DMS 273 treated with DMSO at 0.1 percent for 48 hours (cell line): ENCODE results near the gene COL6A5.

Experiments
- DNase-seq: peaks from one replicate; lab custom pipeline; 2025; lab: John Stamatoyannopoulos, UW

The COL6A5 gene

DNA sequence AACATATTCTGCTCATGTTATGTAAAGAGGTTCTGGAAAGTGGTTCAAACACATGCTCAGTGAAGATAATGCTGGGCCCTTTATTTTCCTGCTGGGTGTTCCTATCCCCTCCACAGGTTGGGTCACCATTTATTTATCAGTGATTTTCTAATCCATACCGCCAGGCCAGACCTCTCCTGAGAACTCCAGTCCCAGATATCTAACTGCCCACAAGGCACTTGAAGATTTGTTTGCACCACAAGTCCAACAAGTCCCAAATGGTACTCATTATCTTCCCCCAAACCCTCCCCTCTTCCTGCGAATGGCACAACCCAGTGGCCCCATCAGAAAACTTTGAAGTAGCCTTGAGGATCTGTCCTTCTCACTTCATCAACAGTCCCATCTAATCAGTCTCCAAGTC is 176.9 kb downstream of the COL6A5 start:
- no peak for DNase-seq

DNA sequence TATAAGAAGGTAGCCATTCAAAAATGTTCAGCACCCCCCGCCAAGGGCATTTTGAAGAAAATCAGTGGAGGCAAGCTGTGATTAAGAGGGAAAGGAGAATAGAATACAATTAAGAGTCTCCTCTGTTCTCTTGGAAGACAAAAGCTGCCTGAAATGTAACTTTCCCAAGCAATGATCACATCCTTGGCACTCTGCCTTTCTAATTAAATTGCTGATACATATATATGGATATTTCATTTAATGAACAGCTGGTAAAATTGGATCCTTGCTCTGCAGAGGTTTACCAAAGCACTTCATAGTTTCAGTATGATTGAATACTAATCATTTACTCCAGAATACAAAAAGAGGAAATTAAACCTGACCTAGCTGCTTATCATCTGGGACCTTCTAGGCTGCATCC is 182.0 kb downstream of the COL6A5 start:
- no peak for DNase-seq

DNA sequence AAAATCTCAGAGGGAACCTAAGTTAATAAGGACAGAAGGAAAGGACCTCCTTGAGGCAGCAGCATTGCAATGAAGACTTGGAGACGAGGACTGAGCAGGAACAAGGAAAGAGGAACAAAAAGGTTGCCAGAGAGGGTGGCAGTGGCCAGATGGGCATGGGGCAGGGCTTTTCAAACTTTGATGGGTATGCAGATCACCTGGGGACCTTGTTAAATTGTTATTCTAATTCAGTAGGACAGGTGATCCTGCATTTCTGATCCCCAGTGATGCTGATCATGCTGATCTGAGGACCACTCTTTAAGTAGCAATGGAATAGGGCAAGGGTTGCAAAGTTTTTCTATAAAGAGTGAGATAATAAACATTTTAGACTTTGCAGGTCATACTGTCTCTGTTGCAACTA is 182.6 kb downstream of the COL6A5 start:
- DNase-seq: no peak

DNA sequence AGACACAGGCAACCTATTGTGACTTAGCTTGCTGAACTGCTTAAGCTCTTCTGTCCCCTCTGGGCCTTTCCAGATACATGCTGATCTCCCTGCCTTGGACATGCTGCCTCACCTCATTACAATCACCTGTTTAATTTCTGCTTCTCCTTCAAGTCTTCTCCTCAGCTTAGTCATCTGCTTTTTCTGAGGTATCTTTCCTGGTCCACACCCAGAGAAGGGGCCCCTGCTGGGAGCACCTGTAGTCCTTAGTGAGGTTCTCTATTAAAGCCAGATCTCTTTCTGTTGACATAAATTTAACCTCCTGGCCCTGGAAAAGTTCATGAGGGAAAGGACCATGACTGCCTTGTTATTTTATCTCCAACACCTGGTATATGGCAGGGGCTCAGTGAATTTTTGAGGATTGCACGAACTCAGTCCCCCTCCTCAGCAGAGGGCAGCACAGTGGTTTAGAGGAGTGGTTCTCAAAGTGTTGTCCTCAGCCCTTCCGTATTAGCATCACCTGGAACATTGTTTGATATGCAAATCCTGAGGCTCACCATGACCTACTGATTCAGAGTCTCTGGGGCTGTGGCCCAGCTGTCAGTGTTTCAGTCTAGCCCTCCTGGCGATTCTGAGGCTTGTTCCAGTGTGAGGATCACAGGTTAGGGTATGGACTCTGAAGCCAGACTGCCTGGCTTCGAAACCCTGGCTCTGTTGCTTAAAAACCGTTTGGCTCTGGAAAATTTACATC is 184.2 kb downstream of the COL6A5 start:
- DNase-seq: no peak

DNA sequence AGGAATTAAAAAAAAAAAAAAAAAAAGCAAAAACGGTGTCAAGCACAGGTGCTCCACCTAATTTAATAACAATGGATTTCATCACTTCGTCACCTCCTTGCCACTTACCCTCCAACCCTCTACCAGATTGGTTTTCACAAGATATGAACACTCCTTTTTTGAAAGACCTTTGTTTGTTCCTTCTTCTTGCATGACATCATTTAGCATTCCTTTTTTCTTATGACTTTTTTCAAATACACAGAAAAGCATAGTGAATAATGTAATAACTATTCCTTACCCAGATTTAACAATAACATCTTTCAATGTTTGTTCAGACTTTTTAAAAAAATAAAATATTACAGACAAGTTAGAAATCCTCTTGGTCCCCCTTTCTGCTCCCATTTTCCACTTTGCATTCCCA is 187.8 kb downstream of the COL6A5 start:
- DNase-seq: no peak
